ENCODE results near the gene UGT1A7.

UGT1A7 gene

DNA sequence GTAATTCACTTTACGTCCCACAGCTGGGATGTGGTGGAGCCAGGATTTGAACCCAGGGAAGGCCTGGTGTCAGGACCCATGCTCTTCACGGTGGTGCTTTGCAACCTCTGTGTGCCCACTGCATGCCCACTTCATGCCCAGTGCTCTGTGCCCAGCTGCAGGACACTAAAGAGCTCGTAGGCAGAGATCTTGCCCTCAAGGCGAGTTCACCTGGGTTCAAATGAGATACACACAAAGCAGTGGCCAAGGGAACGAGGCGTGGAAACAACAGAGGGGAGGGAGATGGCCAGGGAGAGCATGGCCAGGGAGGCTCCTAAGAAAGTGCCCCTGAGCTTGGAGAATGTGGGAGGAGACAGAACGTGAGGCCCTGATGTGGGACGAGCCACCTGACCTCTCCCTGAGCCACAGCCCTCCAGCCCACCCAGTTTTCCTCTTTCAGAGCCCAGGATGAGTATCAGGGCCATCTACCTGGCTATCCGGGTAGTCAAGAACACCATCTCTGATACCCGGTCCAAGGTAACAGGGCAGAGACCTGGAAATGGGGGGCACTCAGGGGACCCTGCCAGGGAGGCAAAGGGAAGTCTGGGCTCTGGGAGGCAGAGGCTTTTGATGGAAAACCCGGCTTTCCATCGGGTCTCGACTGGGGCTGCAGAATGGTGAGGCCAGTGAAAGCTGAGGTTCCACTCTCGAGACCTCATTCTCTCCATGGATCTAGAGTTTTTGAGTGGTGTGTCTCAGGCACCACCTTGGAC, 116.8 kb downstream of the UGT1A7 start:
- DNase-seq (ENCODE audit: low read depth in 2 of 2): no peak

DNA sequence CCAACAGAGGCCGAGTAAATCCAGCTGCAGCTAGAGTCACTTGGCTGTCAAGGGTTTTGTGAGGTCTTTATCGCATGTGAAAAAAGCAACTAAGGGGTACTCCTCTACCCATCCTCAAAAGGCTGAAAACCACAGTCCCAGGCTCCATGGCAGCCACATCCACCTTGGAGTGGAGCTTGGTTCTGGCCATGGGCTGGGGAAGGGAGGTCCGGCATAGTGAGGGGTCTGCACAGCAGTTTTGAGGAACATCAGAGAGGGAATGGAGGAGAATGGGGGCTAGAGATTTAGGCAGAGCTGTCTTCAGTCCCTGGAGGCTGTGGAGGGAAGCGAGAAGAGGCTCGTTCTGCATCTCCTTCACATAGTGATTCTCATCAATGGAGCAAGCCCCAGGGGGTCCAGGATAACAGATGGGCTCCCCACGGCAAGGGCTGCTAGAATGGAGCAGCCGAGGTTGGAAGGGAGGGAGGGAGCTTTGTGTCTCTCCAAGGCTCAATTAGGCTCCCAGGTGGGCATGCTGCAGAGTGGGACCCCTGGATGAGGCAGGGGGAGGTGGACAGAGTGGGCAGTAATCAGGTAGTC, 117.5 kb downstream of the UGT1A7 start:
- no peak for DNase-seq (ENCODE audit: low read depth in 2 of 2)

GRCh38 chr2:233799716-233800115, 118.0 kb downstream of the UGT1A7 start:
- no peak for DNase-seq (ENCODE audit: low read depth in 2 of 2)

DNA sequence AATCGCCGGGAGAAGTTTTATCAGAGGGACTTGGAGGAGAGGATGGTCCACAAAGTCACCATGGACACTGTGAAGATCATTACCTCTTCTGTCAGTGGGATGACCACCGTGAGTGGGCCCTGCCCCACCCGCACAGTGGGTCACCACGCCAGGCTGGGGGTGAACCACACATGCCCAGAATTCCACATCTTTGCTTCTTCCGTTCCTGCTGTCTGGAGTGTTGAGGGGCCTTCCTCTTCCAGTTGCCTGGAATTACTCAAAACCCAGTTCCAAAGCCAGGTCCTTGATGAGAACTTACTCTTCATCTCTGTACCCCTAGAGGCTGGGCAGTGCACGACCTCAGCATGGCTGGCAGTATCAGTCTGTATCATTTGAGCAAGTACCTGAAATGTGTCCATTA, 118.5 kb downstream of the UGT1A7 start:
- DNase-seq (ENCODE audit: low read depth in 2 of 2): no peak

DNA sequence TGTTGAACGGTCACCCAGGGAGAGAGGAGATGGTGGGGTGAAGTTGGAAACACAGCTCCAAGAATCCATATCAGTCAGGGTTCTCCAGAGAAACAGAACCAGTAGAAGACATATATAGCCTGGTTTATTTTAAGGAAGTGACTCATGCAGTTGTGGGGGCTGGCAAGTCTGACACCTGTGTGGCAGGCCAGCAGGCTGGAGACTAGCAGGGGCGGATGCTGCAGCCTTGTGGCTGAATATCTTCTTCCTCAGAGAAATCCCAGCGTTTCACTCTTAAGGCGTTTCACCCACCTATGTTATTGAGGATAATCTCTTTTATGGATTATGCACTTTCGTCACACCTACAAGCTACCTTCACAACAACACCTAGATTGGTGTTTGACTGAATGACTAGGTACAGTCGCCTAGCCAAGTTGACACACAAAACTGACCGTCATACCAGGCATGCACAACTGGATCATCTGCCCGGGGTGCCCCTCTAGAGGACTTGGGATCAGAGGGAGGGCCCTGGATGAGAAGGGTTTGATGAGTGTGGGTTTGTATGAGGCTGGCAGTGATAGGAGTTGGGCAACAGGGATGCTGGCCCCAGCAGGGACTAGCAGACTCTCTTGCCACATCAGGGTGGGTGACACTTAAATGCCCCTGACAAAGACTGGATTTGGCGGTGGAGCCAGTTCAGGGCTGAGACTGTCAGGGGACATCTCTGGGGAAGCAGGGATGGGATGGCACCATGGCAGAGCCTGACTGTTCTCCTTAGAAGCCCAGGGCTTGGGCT, 119.8 kb downstream of the UGT1A7 start:
- no peak for DNase-seq (ENCODE audit: low read depth in 2 of 2)

GRCh38 chr2:233802132-233802815, 120.6 kb downstream of the UGT1A7 start:
- DNase-seq (ENCODE audit: low read depth in 2 of 2): no peak

GRCh38 chr2:233803292-233803911, 121.7 kb downstream of the UGT1A7 start:
- no peak for DNase-seq (ENCODE audit: low read depth in 2 of 2)

GRCh38 chr2:233803994-233804393, 122.3 kb downstream of the UGT1A7 start:
- DNase-seq (ENCODE audit: low read depth in 2 of 2): no peak

DNA sequence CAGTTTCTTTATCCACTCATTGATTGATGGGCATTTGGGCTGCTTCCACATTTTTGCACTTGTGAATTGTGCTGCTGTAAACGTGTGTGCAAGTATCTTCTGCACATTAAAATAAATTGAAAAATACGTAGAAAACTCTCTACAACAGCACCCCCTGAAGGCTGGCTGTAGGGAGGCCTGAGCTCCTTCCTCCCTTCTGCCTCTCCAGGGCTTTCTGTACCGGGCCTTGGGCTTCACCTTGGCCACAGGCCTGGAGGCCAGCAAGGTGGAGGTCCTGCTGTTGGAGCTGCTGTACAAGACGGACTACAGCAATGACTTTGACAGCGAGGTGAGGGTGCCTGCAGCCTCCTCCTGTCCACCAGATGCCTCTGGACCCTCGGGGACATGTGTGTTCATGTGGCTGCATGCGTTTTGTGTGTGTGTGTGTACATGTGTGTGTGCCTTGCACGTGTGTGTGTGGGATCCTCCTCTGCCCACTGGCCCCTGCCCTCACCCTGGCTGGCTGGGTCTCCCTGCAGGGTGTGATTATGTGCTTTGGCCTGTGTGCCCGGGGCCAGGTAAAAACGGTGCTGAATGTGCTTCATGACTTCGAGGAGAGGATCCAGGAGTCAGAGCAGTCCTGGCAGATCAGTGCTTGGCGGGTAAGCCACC, 125.6 kb downstream of the UGT1A7 start:
- no peak for DNase-seq (ENCODE audit: low read depth in 2 of 2)

DNA sequence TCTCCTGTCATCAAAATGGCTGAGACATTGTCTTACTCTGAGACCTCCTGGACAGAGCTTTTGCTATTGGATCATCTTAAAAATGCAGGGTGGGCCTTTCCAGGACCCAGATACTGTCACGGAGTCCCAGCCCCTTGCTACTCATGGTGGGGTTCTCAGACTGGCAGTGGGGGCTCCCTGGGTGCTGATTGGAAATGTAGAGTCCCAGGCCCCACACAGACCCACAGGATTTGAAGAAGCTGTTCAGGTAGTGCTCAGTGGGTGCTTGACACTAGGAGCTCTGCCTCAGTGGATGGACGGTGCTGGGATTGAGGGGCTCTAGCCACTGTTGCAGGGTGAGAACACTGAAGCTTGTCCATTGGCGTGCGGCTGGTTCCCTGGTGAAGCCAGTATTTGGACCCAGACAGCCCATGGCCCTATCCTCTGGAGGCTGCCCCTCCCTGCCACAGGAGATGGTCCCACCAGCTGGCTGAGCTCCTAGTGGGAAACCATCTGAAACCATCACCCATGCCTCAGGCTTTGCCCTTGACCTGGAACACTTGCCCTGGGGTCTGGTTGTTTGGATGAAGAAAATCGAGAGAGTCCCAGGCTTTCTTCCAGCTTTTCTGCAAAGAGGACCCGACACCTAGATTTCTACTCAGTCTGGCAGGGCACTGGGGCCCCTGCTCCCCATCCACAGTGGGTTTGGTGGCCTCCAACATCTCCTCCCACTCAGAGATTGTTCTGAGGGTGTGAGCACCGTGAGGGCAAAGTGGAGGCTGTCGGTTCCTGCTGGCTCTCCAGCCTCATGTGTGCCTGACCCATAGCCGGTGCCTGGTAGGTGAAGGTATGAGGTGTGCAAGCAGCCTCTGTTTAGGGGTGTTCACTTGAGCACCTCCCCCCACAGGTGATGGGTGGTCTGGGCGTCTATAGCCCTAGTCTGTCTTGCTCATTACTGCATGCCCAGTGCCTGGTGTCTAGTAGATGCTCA, 126.5 kb downstream of the UGT1A7 start:
- DNase-seq (ENCODE audit: low read depth in 2 of 2): no peak

GRCh38 chr2:233810385-233810784, 128.7 kb downstream of the UGT1A7 start:
- no peak for DNase-seq (ENCODE audit: low read depth in 2 of 2)

GRCh38 chr2:233811087-233811486, 129.4 kb downstream of the UGT1A7 start:
- DNase-seq (ENCODE audit: low read depth in 2 of 2): no peak

- no peak for DNase-seq (ENCODE audit: low read depth in 2 of 2)
Observed at GRCh38 chr2:233811732-233812131, 130.0 kb downstream of the UGT1A7 start.

- DNase-seq (ENCODE audit: low read depth in 2 of 2): no peak
Observed at GRCh38 chr2:233813236-233814055, 131.7 kb downstream of the UGT1A7 start.

DNA sequence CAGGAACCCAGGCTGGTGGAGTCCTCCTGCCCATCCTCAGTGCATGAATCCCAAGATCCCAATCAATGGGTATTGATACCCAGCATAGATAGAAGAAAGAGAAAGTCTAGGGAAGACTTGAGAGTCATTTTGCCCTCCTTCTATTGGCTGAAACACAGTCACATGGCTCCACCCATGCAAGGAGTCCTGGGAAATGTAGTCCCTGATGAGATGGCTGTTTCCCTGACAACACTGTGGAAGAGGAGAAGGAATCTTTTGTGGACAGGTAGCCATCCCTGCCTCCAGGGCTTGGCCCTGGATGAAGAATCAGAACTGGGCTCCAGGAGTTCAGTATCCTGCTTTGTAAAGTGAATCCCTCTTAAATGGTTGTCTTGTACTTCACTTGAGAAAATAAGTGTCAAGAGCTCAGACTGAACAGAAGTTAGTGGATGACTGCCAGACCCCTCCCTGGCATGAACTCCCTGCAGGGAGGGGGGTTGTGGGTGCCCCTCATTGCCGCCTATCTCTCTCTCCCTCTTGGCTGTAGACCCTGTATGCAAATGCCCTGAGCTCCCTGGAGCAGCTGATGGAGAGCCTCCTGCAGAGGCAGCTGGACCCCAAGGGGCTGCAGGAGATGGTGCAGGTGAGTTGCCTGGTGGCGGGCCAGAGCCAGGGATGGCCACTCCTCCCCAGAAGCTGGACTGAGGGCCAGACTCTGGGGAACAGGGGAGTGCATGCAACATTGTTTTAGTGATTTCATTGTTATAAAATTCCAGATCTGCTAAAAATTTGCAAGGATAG, 132.5 kb downstream of the UGT1A7 start:
- no peak for DNase-seq (ENCODE audit: low read depth in 2 of 2)

DNA sequence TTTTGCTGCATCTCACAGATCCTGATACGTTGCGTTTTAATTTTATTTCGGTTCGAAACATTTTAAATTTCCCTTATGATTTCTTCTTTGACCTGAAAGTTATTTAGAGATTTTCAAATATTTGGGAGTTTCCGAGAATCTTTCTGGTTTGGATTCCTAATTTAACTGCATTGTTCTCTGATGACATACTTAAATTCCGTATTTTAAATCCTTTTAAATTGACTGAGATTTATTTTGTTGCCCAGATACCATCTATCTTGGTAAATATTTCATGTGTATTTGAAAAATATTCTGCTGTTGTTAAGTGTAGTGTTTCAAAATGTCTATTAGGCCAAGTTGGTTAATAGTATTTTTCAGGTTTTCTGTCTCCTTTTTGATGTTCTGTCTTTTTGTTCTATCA, 134.2 kb downstream of the UGT1A7 start:
- DNase-seq (ENCODE audit: low read depth in 2 of 2): no peak

DNA sequence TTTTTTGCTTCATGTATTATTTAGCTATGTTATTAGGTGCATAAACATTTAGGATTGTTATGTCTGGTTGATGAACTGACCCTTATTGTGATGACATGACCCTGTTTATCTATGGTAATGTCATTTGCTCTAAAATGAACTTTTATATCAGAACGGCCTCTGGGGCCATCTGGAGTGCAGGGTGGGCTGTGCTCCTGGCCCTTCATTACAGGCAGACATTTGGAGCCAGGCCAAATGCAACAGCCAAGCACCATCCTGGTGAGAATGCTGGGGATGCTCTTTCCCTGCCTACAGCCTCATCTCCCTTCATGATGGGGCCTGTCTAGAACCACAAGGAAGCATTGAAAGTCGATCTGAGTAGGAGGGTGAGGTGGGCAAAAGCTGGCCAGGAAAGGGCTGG, 134.6 kb downstream of the UGT1A7 start:
- no peak for DNase-seq (ENCODE audit: low read depth in 2 of 2)

DNA sequence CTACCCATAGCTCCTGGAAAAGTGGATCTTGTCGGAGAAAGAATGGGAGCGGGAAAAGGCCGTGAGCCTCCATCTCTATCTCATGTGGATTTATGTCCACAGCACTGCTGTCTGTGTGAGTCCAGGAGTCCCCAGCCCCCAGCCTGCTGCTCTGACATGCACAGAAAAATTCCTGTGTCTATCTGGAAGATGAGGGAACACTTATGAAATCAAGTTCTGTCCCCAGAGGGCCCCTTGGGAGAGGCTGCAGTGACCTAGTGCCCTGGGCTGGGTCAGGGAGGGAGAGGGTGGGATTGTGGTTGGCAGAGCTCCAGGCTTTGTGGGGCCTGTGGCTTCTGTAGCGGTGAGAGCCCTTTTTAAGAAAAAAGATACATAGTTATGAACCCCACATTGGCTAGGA, 135.1 kb downstream of the UGT1A7 start:
- DNase-seq (ENCODE audit: low read depth in 2 of 2): no peak
